ENCODE results near the gene NTHL1.

GRCh38 chr16:2046893-2047329 lies 723 bp downstream of the NTHL1 start:
- TF ChIP-seq CTCF (IDR thresholded peaks at IDR 0.05; ENCODE audit: extremely low read depth in 1 of 2, insufficient read depth in 1 of 2, low read depth in 1 of 2, low read length in 2 of 2) (no peak), POLR2A (IDR thresholded peaks at IDR 0.05; ENCODE audit: low read depth, low read length) (no peak), POLR2AphosphoS5 (IDR thresholded peaks at IDR 0.05; ENCODE audit: insufficient read depth, low read depth, low read length) (no peak)

Measured in endothelial cell of umbilical vein (primary cell).